Airway epithelial cell (primary cell): ENCODE results near the gene USP17L10. TPM values are rescaled to one million over a fixed set of nuclear protein-coding genes. Genes with fewer than 3 reads are reported as not detected.

Experiments
- total RNA-seq: library from RNA; depleted of rRNA; stranded (reverse); fragments of >200 nt; gene quantifications from 2 replicates; pipeline ENCODE4 v1.2.3, GENCODE V29; 2015

Gene USP17L10
- total RNA-seq: not detected in 2 replicates

GRCh38 chr4:9210357-9210756, at the start of gene USP17L10:
Gene USP17L10, plus strand, starts transcription at chr4:9210657. Its CDS starts 0 bp downstream, at chr4:9210657.

GRCh38 chr4:9169791-9170459, 40.5 kb upstream of the USP17L10 start, which contains the start of gene FAM90A26:
Gene FAM90A26, plus strand, starts transcription at chr4:9170409. Its CDS starts 2,764 bp downstream, at chr4:9173173.

GRCh38 chr4:9215105-9215504, 4.6 kb downstream of the USP17L10 start, which contains the start of gene USP17L11:
Gene USP17L11, plus strand, starts transcription at chr4:9215405. Its CDS starts 0 bp downstream, at chr4:9215405.

GRCh38 chr4:9219852-9220251, 9.4 kb downstream of the USP17L10 start, which contains the start of gene USP17L12:
Gene USP17L12, plus strand, starts transcription at chr4:9220152. Its CDS starts 0 bp downstream, at chr4:9220152.

GRCh38 chr4:9224596-9224995, 14.1 kb downstream of the USP17L10 start, which contains the start of gene USP17L13:
Gene USP17L13, plus strand, starts transcription at chr4:9224896. Its CDS starts 0 bp downstream, at chr4:9224896.

GRCh38 chr4:9234085-9234484, 23.6 kb downstream of the USP17L10 start, which contains the start of gene USP17L15:
Gene USP17L15, plus strand, starts transcription at chr4:9234385. Its CDS starts 0 bp downstream, at chr4:9234385.

GRCh38 chr4:9243579-9243978, 33.1 kb downstream of the USP17L10 start, which contains the start of gene USP17L17:
Gene USP17L17, plus strand, starts transcription at chr4:9243879. Its CDS starts 0 bp downstream, at chr4:9243879.

GRCh38 chr4:9247953-9248680, 37.7 kb downstream of the USP17L10 start, which contains the start of gene USP17L18:
Gene USP17L18, plus strand, starts transcription at chr4:9248630. Its CDS starts 0 bp downstream, at chr4:9248630.

GRCh38 chr4:9253078-9253477, 42.6 kb downstream of the USP17L10 start, which contains the start of gene USP17L19:
Gene USP17L19, plus strand, starts transcription at chr4:9253378. Its CDS starts 0 bp downstream, at chr4:9253378.

GRCh38 chr4:9257824-9258223, 47.4 kb downstream of the USP17L10 start, which contains the start of gene USP17L20:
Gene USP17L20, plus strand, starts transcription at chr4:9258124. Its CDS starts 0 bp downstream, at chr4:9258124.

Other genes starting within 250 kb of the USP17L10 start
- not detected in 2 replicates for gene FAM90A26, start 40.2 kb upstream of the USP17L10 start, total RNA-seq
- not detected in 2 replicates for gene USP17L11, start 4.7 kb downstream of the USP17L10 start, total RNA-seq
- gene USP17L12, start 9.5 kb downstream of the USP17L10 start, total RNA-seq: not detected in 2 replicates
- not detected in 2 replicates for gene USP17L13, start 14.2 kb downstream of the USP17L10 start, total RNA-seq
- not detected in 2 replicates for gene USP17L15, start 23.7 kb downstream of the USP17L10 start, total RNA-seq
- not detected in 2 replicates for gene USP17L17, start 33.2 kb downstream of the USP17L10 start, total RNA-seq
- gene USP17L18, start 38.0 kb downstream of the USP17L10 start, total RNA-seq: not detected in 2 replicates
- gene USP17L19, start 42.7 kb downstream of the USP17L10 start, total RNA-seq: not detected in 2 replicates
- not detected in 2 replicates for gene USP17L20, start 47.5 kb downstream of the USP17L10 start, total RNA-seq
- gene USP17L21, start 52.2 kb downstream of the USP17L10 start, total RNA-seq: not detected in 2 replicates
- gene USP17L22, start 57.0 kb downstream of the USP17L10 start, total RNA-seq: not detected in 2 replicates
- not detected in 2 replicates for gene USP17L24, start 114.5 kb downstream of the USP17L10 start, total RNA-seq
- gene USP17L25, start 119.3 kb downstream of the USP17L10 start, total RNA-seq: not detected in 2 replicates
- gene USP17L26, start 124.0 kb downstream of the USP17L10 start, total RNA-seq: not detected in 2 replicates
- not detected in 2 replicates for gene USP17L5, start 128.7 kb downstream of the USP17L10 start, total RNA-seq
- gene USP17L27, start 133.5 kb downstream of the USP17L10 start, total RNA-seq: not detected in 2 replicates
- gene USP17L28, start 138.2 kb downstream of the USP17L10 start, total RNA-seq: not detected in 2 replicates
- gene USP17L29, start 143.0 kb downstream of the USP17L10 start, total RNA-seq: not detected in 2 replicates
- not detected in 2 replicates for gene USP17L30, start 152.5 kb downstream of the USP17L10 start, total RNA-seq
- gene DEFB131A, start 233.8 kb downstream of the USP17L10 start, total RNA-seq: not detected in 2 replicates